Measurements from ENCODE around the gene SLC28A3. TPM values are rescaled to one million over a fixed set of nuclear protein-coding genes. Genes with fewer than 3 reads are reported as not detected.

Gene SLC28A3
- total RNA-seq, 3 donors from 2014 or later (not counting 1 experiment from before 2014, with no cell fraction given) = 0.16 to 1.6 TPM; not detected in 1

- ATAC-seq = no peak
- Histone ChIP-seq H3K36me3 (ENCODE audit: control insufficient read depth, insufficient read depth, low read length) (no peaks in the 10 kb centered on the region), H3K27ac (ENCODE audit: low read length) (no peak overlapping the region), H3K4me1 (ENCODE audit: control insufficient read depth, insufficient read depth, low read length) (no peaks in the 10 kb centered on the region), H3K27me3 (ENCODE audit: control insufficient read depth, insufficient read depth, low read length) (no peaks in the 10 kb centered on the region), H3K9me3 (ENCODE audit: control insufficient read depth, insufficient read depth, low read length) (no peaks in the 10 kb centered on the region), H3K4me3 (ENCODE audit: low read length) (no peak overlapping the region)
- no peak for TF ChIP-seq CTCF (IDR thresholded peaks at IDR 0.05)
- H3K36me3 Mint-ChIP-seq = no peaks in the 10 kb centered on the region
- no peak for DNase-seq
- H3K27ac Mint-ChIP-seq = no peak overlapping the region
- H3K27me3 Mint-ChIP-seq (ENCODE audit: low read depth in 2 of 2) = no peaks in the 10 kb centered on the region
- H3K9me3 Mint-ChIP-seq = no peaks in the 10 kb centered on the region
- H3K4me1 Mint-ChIP-seq = peaks cover 0 to 13% of the 10 kb centered on the region in 2 donors
- 100% methylated on average over 2 of the region's 3 CpGs for WGBS (ENCODE audit: insufficient coverage)
- no peak overlapping the region for H3K4me3 Mint-ChIP-seq
- intact Hi-C loops (cut with micrococcal nuclease) = no loop called here
These were observed 1.1 kb downstream of the SLC28A3 start for GRCh38 chr9:84339503-84339902.

- Mint-ChIP-seq H3K27ac (no peak overlapping the region), H3K4me3 (no peak overlapping the region), H3K4me1 (peaks cover 0 to 13% of the 10 kb centered on the region in 2 donors)
These were observed 1.8 kb downstream of the SLC28A3 start for GRCh38 chr9:84338792-84339191.

GRCh38 chr9:84337252-84337651 is 3.3 kb downstream of the SLC28A3 start:
- TF ChIP-seq CTCF (IDR thresholded peaks at IDR 0.05) = no peak
- ATAC-seq (no peak), DNase-seq (no peak)
- intact Hi-C loops (cut with micrococcal nuclease) = no loop called here
- peaks cover 0 to 5% of the 10 kb centered on the region in 2 donors for H3K4me1 Mint-ChIP-seq
- Histone ChIP-seq H3K27ac (ENCODE audit: low read length) (no peak overlapping the region), H3K4me1 (ENCODE audit: control insufficient read depth, insufficient read depth, low read length) (no peaks in the 10 kb centered on the region), H3K27me3 (ENCODE audit: control insufficient read depth, insufficient read depth, low read length) (no peaks in the 10 kb centered on the region), H3K9me3 (ENCODE audit: control insufficient read depth, insufficient read depth, low read length) (no peaks in the 10 kb centered on the region), H3K36me3 (ENCODE audit: control insufficient read depth, insufficient read depth, low read length) (no peaks in the 10 kb centered on the region), H3K4me3 (ENCODE audit: low read length) (no peak overlapping the region)
- H3K27me3 Mint-ChIP-seq (ENCODE audit: low read depth in 2 of 2) = peaks cover 0 to under 1% of the 10 kb centered on the region in 2 donors
- H3K27ac Mint-ChIP-seq = no peak overlapping the region
- no peaks in the 10 kb centered on the region for H3K36me3 Mint-ChIP-seq
- H3K9me3 Mint-ChIP-seq = no peaks in the 10 kb centered on the region
- WGBS (ENCODE audit: insufficient coverage) = 98% methylated on average over 7 of the region's 8 CpGs
- H3K4me3 Mint-ChIP-seq = no peak overlapping the region

More at GRCh38 chr9:84338792-84339191, 1.8 kb downstream of the SLC28A3 start:
- Histone ChIP-seq H3K4me3 (ENCODE audit: low read length) (no peak overlapping the region), H3K27ac (ENCODE audit: low read length) (no peak overlapping the region), H3K4me1 (ENCODE audit: control insufficient read depth, insufficient read depth, low read length) (no peaks in the 10 kb centered on the region), H3K27me3 (ENCODE audit: control insufficient read depth, insufficient read depth, low read length) (no peaks in the 10 kb centered on the region), H3K36me3 (ENCODE audit: control insufficient read depth, insufficient read depth, low read length) (no peaks in the 10 kb centered on the region), H3K9me3 (ENCODE audit: control insufficient read depth, insufficient read depth, low read length) (no peaks in the 10 kb centered on the region)
- ATAC-seq = no peak
- H3K27me3 Mint-ChIP-seq (ENCODE audit: low read depth in 2 of 2) = no peaks in the 10 kb centered on the region
- H3K36me3 Mint-ChIP-seq = no peaks in the 10 kb centered on the region
- no peak for TF ChIP-seq CTCF (IDR thresholded peaks at IDR 0.05)
- no peak for DNase-seq
- intact Hi-C loops (cut with micrococcal nuclease) = no loop called here
- 78% methylated on average over 3 of the region's 4 CpGs for WGBS (ENCODE audit: insufficient coverage)
- no peaks in the 10 kb centered on the region for H3K9me3 Mint-ChIP-seq

GRCh38 chr9:84331119-84331809 is 9.3 kb downstream of the SLC28A3 start:
- no peak for DNase-seq

More at GRCh38 chr9:84331119-84331809, 9.3 kb downstream of the SLC28A3 start:
- H3K27ac ChIP-seq (ENCODE audit: low read length) = no peak overlapping the region
- Mint-ChIP-seq H3K36me3 (no peaks in the 10 kb centered on the region), H3K4me3 (no peak overlapping the region), H3K9me3 (peaks cover 3 to 5% of the 10 kb centered on the region in 2 donors), H3K4me1 (no peaks in the 10 kb centered on the region), H3K27me3 (ENCODE audit: low read depth in 2 of 2) (peaks cover 3 to 14% of the 10 kb centered on the region in 2 donors), H3K27ac (no peak overlapping the region)
- no peak for TF ChIP-seq CTCF (IDR thresholded peaks at IDR 0.05)
- intact Hi-C loops (cut with micrococcal nuclease) = no loop called here
- H3K27me3 ChIP-seq (ENCODE audit: control insufficient read depth, insufficient read depth, low read length) = peaks cover 3% of the 10 kb centered on the region
- no peaks in the 10 kb centered on the region for H3K36me3 ChIP-seq (ENCODE audit: control insufficient read depth, insufficient read depth, low read length)
- peaks cover 7% of the 10 kb centered on the region for H3K9me3 ChIP-seq (ENCODE audit: control insufficient read depth, insufficient read depth, low read length)
- H3K4me3 ChIP-seq (ENCODE audit: low read length) = no peak overlapping the region
- no peak for ATAC-seq
- no peaks in the 10 kb centered on the region for H3K4me1 ChIP-seq (ENCODE audit: control insufficient read depth, insufficient read depth, low read length)
- 81% methylated on average over 1 of the region's 5 CpGs for WGBS (ENCODE audit: insufficient coverage)

Data from natural killer cell (primary cell).